ENCODE results near the gene TCF3.
A peak's percentile ranks its signal among the peaks of the same experiment; 100 is the strongest.
"Not testable (repeated sequence)": the region's sequence is repeated elsewhere in the genome, so short reads cannot be mapped to it uniquely, and the experiment has no call there.

The TCF3 gene

DNA sequence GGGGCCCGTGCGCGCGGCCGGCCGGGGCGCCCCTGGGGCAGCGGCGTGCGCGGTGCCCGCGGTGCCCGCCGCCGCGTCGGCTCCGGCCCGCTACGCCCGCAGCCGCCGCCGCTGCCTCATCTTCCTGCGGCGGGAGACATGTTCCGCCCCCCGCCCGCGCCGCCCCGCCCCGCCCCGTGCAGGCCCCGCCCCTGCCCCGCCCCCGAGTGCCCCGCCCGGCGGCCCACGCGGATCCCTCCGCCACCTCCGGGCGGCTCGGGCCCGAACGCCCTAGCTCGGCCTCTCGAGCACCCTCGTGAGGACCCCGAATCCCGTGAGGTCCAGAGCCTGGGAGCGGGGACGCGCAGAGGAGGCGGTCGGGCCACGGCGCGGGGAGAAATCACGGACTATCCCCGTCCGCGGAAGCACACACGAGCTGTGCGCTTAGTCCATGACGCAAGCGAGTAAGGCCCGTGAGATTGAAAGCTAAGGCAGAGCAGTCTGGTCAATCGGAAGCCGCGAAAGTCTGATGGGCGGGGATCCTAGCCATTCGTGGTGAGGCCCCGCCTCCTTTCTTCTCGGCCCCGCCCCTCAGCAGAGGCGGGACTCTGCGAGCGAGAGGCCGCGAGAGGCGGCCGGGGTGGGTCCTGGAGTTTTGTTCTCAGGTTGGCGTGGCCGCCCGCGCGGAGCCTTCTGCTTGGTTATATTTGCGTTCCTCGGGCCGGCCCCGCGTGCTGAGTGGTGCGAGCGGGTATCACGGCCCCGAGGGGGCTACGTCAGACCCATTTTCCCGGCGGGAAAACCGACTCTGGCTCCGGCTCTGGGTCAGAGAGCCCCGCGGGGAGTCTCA lies at the start of gene TCF3:
TCF3 (minus strand) TSS at position 145 of the 829 bp plus-strand sequence. CDS start 2,367 bp downstream, outside the sequence.
- H3K36me3 Mint-ChIP-seq: peaks cover 21% of the 10 kb centered on the region in 2 donors
- ATAC-seq (replicated peaks) (peak; percentile 69 to 80), DNase-seq (peak; percentile 99)
- no peaks in the 10 kb centered on the region for H3K27me3 Mint-ChIP-seq
- H3K27ac Mint-ChIP-seq: peak within 1 kb of the TSS; percentile 98
- no peaks in the 10 kb centered on the region for H3K9me3 Mint-ChIP-seq
- peak within 1 kb of the TSS; percentile 93 to 99 for H3K4me3 Mint-ChIP-seq
- peaks cover 46 to 67% of the 10 kb centered on the region in 2 donors for H3K4me1 Mint-ChIP-seq

DNA sequence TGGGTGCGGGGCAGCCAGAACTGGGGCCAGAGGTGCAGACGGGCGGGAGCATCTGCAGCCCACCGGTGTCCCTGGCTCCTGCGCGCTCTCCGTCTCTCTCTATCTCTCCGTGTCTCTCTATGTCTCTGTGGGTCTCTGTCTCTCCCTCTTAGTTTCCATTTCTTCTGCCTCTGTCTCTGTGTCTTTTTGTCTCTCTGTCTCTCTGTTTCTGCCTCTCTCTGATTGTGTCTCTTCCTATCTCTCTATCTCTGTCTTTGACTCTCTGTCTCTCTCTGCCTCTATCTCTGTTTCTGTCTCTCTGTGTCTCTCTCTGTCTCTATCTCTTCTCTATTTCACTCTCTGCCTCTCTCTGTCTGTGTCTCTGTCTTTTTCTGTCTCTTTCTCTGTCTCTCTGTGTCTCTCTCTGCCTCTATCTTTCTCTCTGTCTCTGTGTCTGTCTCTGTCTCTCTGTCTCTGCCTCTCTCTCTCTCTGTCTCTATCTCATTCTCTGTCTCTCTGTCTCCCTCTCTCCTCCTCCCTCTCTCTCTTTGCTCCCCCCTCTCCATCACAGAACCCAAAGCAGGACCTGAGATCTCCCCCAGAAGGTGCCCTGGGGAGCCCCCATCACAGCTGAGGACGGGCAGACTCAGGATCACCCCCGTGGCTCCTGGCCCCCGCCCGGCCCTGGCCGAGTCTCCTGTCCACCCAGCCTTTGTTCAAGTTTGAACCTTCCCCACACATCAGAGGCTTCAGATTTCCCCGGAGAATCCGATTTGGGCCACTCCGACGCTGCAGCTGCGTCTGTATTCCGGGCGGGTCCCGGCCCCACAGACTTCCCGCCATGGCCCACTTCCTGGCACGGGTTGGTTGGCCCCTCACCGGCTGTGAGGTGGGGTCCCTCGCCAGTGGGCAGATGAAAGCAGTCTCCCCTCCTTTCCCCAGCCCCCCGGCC lies 48.6 kb upstream of the TCF3 start:
- no peak for ATAC-seq (replicated peaks)
- Mint-ChIP-seq H3K4me1 (peaks cover 9 to 12% of the 10 kb centered on the region in 2 donors), H3K4me3 (no peak overlapping the region), H3K27me3 (peaks cover 35 to 40% of the 10 kb centered on the region in 2 donors), H3K36me3 (peaks cover 7 to 9% of the 10 kb centered on the region in 2 donors), H3K27ac (no peak overlapping the region), H3K9me3 (peaks cover 13 to 15% of the 10 kb centered on the region in 2 donors)
- DNase-seq: no peak

DNA sequence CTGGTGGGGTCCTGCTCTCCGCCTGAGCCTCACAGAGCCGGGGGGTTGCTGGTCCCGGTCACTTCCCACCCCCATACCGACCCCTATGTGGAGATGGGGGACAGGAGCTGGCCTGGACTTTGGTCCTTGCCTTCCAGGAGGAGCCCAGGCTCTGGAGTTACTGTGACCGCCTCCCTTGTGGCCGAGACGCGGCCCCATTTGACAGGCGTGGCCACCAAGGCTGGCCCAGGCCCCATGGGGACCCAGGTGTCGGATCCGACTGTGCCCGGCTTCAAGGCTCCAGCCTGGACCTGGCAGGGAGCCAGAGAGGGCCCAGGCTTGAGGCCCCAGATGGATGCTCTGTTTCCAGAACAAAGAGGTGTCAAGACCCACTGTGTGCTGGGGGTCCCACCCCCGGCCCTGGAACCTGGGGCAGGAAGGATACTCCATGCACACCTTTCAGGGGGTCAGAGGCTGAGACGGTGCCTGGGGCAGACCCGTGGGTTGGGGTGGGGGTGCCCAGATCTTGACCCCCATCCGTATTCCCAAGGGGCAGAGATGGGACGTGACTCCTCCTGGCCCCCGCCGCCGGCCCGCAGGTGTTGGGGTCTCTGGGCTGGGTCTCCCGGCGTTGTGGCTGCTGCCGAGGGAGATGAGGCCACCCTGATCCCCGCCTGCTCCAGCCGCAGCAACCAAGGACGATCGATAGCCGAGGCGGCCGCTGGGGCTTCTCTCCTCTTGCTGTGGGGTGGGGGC lies 47.8 kb upstream of the TCF3 start:
- no peak for DNase-seq
- peaks cover 28 to 32% of the 10 kb centered on the region in 2 donors for H3K27me3 Mint-ChIP-seq
- H3K36me3 Mint-ChIP-seq: peaks cover 3 to 4% of the 10 kb centered on the region in 2 donors
- peaks cover 9 to 12% of the 10 kb centered on the region in 2 donors for H3K4me1 Mint-ChIP-seq
- ATAC-seq (replicated peaks): no peak
- H3K9me3 Mint-ChIP-seq: peaks cover 8 to 15% of the 10 kb centered on the region in 2 donors
- no peak overlapping the region for H3K27ac Mint-ChIP-seq
- H3K4me3 Mint-ChIP-seq: no peak overlapping the region

DNA sequence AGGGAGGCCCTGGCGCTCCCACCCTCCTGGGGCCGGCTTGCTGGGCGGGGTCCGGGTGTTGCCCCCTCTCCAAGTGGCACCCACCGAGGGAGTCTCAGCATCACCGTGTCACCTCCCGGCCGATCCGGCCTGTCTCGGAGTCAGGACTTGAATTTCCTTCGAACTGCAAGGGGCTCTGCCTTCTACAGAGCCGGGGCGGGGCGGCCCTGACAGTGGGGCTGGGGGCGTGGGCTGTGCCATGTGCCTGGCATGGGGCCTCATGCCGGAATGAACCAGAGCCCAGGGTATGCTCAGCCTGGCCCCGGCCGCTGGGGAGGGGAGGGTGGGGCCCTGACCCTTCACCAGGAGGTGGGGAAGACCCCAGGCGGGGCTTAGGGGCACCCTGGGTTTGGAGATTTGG lies 47.0 kb upstream of the TCF3 start:
- Mint-ChIP-seq H3K4me3 (no peak overlapping the region), H3K36me3 (peaks cover 6 to 8% of the 10 kb centered on the region in 2 donors), H3K27ac (no peak overlapping the region), H3K4me1 (peaks cover 9 to 12% of the 10 kb centered on the region in 2 donors), H3K9me3 (peaks cover 9 to 16% of the 10 kb centered on the region in 2 donors), H3K27me3 (peaks cover 24 to 30% of the 10 kb centered on the region in 2 donors)
- ATAC-seq (replicated peaks) (no peak), DNase-seq (no peak)

DNA sequence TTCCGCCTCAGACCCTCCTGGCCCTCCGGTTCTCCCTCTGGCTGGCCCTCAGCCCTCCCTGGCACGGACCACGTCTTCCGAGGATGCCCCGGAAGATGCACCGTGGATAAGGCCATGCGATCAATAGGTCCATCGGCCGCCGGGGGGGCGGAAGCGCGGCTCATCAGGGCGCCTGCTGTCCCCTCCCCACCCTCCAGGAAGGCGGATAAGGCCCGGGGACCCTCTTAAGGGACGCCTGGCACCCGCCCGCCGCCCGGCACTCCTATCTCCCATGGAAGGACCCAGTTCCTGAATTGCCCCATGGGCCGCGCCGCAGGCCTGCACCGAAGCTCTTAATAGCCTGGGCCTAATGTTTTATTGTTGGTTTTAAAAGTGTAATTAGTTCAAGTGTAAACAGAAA lies 46.2 kb upstream of the TCF3 start:
- peaks cover 9 to 12% of the 10 kb centered on the region in 2 donors for H3K4me1 Mint-ChIP-seq
- H3K36me3 Mint-ChIP-seq: peaks cover 5 to 7% of the 10 kb centered on the region in 2 donors
- DNase-seq (no peak), ATAC-seq (replicated peaks) (no peak)
- H3K27me3 Mint-ChIP-seq: peaks cover 28 to 35% of the 10 kb centered on the region in 2 donors
- H3K4me3 Mint-ChIP-seq: no peak overlapping the region
- no peak overlapping the region for H3K27ac Mint-ChIP-seq
- peaks cover 12 to 15% of the 10 kb centered on the region in 2 donors for H3K9me3 Mint-ChIP-seq

DNA sequence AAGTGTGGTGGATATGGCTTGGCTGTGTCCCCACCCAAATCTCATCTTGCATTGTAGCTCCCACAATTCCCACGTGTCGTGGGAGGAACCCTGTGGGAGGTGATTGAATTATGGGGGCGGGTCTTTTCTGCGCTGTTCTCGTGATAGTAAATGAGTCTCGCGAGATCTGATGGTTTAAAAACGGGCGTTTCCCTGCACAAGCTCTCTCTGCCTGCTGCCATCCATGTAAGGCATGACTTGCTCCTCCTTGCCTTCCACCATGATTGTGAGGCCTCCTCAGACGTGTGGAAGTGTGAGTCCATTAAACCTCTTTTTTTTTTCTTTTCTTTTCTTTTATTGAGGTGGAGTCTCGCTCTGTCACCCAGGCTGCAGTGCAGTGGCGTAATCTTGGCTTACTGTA lies 43.1 kb upstream of the TCF3 start:
- H3K36me3 Mint-ChIP-seq; ATAC-seq (replicated peaks); H3K4me3 Mint-ChIP-seq; H3K4me1 Mint-ChIP-seq; DNase-seq: not testable (repeated sequence)
- Mint-ChIP-seq H3K27me3 (peaks cover 40 to 46% of the 10 kb centered on the region in 2 donors), H3K27ac (peak overlapping the region; percentile 44), H3K9me3 (peaks cover 12 to 15% of the 10 kb centered on the region in 2 donors)

DNA sequence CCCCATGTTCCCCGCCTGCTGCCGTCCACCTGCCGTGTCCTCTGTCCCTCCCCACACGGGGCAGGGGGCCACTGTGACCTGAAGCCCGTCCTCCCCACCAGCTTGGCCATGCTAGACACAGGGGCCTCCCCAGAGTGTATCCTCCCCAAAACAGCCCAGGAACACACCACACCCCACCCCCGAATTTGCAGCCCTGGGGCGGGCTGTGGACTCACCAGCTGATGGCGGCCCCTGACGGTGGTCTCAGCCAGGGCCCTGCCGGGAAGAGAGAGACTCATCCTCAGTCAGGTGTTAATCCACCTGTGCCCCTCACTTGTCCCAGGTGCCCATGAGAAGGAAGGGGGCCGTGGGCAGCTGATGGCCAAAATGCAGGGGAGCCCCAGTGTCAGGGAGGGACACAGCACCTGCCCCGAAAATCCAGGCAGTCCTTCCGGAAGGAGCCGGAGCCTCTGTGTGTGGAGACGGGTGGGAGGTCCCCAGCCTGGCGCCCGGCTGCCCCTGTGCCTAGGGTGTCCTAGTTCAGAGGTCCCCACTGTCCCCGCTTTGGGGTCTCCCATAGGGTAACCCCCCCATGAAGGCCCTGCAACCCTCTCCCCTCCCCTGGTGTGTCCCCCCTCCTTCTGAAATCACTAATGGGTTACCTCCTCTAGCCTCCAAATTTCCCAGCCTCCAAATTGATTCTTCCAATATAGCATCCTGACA lies 39.3 kb upstream of the TCF3 start:
- Mint-ChIP-seq H3K9me3 (peaks cover 12 to 17% of the 10 kb centered on the region in 2 donors), H3K27ac (no peak overlapping the region), H3K4me3 (no peak overlapping the region), H3K4me1 (peaks cover 0 to 2% of the 10 kb centered on the region in 2 donors), H3K27me3 (peaks cover 64 to 71% of the 10 kb centered on the region in 2 donors), H3K36me3 (peaks cover 5 to 7% of the 10 kb centered on the region in 2 donors)
- DNase-seq (no peak), ATAC-seq (replicated peaks) (no peak)

DNA sequence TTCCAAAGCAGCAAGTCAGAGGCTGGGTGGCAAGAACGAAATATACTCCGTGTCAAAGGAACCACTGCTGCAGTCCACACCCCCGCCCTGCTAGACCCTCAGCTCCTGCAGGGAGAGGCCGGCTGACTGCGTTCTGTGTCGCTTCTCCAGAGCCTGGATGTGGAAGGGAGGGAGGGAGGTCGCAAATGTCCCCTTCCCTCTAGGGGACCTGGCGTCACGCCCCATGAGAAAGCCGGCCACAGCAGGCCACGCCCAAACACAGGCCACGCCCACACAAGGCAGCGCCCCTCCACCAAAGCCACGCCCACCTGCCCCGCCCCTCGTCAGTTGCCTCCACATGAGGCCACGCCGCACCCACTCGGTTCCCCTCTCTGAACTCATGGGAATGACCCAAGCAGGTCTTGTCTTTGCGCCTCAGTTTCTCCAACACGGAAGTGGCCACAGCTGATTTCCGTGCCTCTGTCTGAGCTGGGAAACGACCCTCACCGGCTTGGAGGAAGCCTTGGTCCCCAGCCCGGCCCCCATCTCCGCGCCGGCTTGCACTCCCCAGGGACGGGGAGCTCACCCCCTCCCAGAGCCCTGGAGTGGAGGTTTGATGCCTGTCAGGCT lies 38.4 kb upstream of the TCF3 start:
- ATAC-seq (replicated peaks) (peak in 1 of 2 donors; percentile 60), DNase-seq (peak; percentile 35)
- Mint-ChIP-seq H3K4me3 (no peak overlapping the region), H3K36me3 (peaks cover 5 to 7% of the 10 kb centered on the region in 2 donors), H3K27ac (no peak overlapping the region), H3K27me3 (peaks cover 61 to 76% of the 10 kb centered on the region in 2 donors), H3K4me1 (peaks cover 0 to 2% of the 10 kb centered on the region in 2 donors), H3K9me3 (peaks cover 12 to 14% of the 10 kb centered on the region in 2 donors)

DNA sequence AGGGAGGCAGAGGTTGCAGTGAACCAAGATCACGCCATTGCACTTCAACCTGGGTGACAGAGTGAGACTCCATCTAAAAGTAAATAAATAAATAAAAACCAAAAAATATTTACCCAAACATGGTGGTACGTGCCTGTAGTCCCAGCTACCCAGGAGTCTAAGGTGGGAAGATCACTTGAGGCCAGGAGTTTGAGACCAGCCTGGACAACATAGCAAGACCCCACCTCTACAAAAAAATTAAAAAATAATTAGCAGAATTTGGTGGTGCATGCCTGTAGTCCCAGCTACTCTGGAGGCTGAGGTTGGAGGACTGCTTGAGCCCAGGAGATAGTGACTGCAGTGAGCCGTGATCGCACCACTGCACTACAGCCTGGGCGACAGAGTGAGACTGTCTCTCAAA lies 33.4 kb upstream of the TCF3 start:
- H3K27me3 Mint-ChIP-seq: peaks cover 49 to 65% of the 10 kb centered on the region in 2 donors
- H3K9me3 Mint-ChIP-seq; DNase-seq; H3K4me1 Mint-ChIP-seq; H3K27ac Mint-ChIP-seq; H3K4me3 Mint-ChIP-seq; ATAC-seq (replicated peaks); H3K36me3 Mint-ChIP-seq: not testable (repeated sequence)

DNA sequence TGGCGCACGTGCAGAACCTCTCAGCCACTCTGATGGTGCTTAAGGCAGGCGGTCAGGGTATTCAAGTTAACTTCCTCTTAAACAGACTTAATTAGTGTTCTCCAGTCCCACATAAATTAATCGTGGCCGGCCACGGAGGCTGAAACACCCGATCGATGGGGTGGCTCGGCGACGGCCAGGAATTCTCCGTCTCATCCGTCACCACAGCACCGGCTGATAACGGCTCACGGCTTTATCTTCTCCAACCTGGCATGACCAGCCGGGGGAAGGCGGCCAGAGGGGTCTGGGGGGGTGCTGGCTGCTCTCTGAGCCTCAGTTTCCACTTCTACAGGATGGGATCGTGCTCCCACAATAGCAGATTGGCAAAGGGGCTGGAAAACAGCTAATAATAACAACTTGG lies 32.6 kb upstream of the TCF3 start:
- H3K27me3 Mint-ChIP-seq: peaks cover 48 to 65% of the 10 kb centered on the region in 2 donors
- no peak overlapping the region for H3K4me3 Mint-ChIP-seq
- no peak for ATAC-seq (replicated peaks)
- no peak for DNase-seq
- peaks cover 0 to 6% of the 10 kb centered on the region in 2 donors for H3K4me1 Mint-ChIP-seq
- H3K36me3 Mint-ChIP-seq: no peaks in the 10 kb centered on the region
- peaks cover 0 to 1% of the 10 kb centered on the region in 2 donors for H3K9me3 Mint-ChIP-seq
- H3K27ac Mint-ChIP-seq: no peak overlapping the region

DNA sequence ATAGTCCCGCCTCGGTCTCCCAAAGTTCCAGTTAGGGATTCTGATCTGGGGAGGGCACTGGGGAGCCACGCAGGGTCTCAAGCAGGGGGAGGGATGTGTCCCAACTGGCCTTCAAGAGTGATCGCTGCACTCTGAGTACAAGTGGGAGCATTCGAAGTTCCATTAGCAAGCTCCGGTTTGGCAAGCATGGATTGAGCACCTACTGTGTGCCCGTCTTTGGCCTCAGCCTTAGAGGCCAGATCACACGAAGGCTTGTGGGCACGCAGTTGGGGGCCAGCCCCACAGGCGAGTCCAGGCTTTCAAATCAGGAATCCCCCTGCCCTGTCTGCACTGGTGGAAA lies 32.1 kb upstream of the TCF3 start:
- Mint-ChIP-seq H3K4me3 (no peak overlapping the region), H3K27me3 (peaks cover 51 to 70% of the 10 kb centered on the region in 2 donors), H3K4me1 (peaks cover 0 to 6% of the 10 kb centered on the region in 2 donors), H3K9me3 (peaks cover 0 to 1% of the 10 kb centered on the region in 2 donors), H3K27ac (no peak overlapping the region), H3K36me3 (peaks cover 0 to 2% of the 10 kb centered on the region in 2 donors)
- no peak for ATAC-seq (replicated peaks)
- no peak for DNase-seq

DNA sequence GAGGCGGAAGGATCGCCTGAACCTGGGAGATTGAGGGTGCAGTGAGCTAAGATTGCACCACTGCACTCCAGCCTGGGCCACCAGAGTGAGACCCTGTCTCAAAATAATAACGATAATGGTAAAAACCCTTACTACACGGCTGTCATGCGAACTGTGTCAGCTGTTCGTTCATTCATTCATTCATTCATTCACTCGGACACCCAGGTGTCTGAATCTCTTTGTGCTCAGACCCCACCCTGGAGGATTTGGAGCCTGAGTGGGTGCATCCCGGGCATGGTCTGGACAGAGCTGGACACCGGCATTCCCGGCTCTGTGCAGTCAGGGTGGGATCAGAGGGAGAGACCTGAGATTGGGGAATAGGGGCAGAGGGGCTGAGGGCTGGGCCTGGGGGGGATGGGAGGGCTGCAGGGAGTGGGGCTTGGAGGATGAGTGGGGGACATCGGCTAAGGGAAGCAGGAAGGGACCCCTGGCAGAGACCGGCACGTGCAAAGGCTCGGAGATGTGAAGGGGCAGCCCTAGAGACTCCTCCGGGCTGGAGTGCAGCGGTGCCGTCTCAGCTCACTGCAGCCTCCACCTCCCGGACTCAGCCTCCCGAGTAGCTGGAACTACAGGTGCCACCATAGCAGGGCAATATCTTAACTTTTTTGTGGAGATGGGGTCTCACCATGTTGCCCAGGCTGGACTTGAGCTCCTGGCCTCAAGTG lies 31.6 kb upstream of the TCF3 start:
- Mint-ChIP-seq H3K27ac (no peak overlapping the region), H3K27me3 (peaks cover 55 to 74% of the 10 kb centered on the region in 2 donors), H3K4me1 (peaks cover 0 to 6% of the 10 kb centered on the region in 2 donors), H3K4me3 (no peak overlapping the region), H3K9me3 (peaks cover 0 to 1% of the 10 kb centered on the region in 2 donors), H3K36me3 (peaks cover 0 to 4% of the 10 kb centered on the region in 2 donors)
- ATAC-seq (replicated peaks) (no peak), DNase-seq (no peak)

Data from stimulated activated naive B cell treated with anti-CD40 and anti-IgM and Interleukin-4, amounts not matched to agents 10 μg/mL and 1 μg/mL and 100 μg/mL, for 72 hours (primary cell).